Right lung (tissue), 5 donors: ENCODE measurements around the gene FBXO36. TPM values are rescaled to one million over a fixed set of nuclear protein-coding genes. Genes with fewer than 3 reads are reported as not detected.
A peak's percentile ranks its signal among the peaks of the same experiment; 100 is the strongest.
"Not testable (repeated sequence)": the region's sequence is repeated elsewhere in the genome, so short reads cannot be mapped to it uniquely, and the experiment has no call there.

Source experiments
- DNase-seq, 2 donors: peaks; one replicate each; pipeline ENCODE4 v3.0.0-alpha.2; 2013
- polyA plus RNA-seq, 5 donors: library from polyadenylated mRNA; unstranded; fragments of 120-200 nt; gene quantifications; one replicate each; pipeline versions ENCODE4 v1.2.1 to v1.2.3, GENCODE V29; 2013; ENCODE audit warnings: inconsistent platforms in 1 of 5, low replicate concordance in 1 of 5; ENCODE audit not compliant: insufficient read length in 5 of 5, insufficient read depth in 1 of 5

The FBXO36 gene
- polyA plus RNA-seq, 5 donors: 4.9 to 5.9 (median 5.5) TPM

DNA sequence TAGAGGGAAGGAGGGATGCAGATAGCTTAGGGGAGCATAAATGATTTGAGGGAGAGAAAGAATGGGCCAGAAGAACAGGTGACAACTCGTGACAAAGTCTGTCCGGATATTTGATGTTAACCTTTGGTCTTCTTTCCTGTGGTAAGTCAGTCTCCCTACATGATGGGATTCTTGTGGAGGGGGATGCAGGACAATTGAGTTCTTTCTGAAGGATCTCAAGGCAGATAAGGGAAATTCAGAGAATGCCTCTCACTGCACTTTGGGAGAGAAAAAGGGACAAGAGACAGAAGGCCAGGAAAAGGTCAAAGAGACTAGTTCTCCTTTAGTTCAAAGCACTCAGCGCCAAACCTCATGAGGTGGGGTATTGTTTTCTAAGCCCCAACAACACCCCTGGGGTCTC, 34.2 kb downstream of the FBXO36 start:
- no peak for DNase-seq

- DNase-seq: not testable (repeated sequence)
Observed at GRCh38 chr2:229963596-229963995, 41.3 kb downstream of the FBXO36 start.

DNA sequence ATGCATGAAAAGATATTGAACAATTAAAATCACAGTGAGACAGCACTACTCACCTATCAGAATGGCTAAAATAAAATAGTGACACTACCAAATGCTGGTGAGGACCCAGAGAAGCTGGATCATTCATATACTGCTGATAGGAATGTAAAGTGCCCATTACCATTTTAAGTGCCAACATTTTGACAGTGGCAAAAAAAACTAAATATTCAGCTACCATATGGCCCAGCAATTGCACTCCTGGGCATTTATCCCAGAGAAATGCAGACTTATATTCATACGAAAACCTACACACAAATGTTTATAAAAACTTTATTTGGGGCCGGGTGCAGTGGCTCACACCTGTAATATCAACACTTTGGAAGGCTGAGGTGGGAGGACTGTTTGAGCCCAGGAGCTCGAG, 47.6 kb downstream of the FBXO36 start:
- DNase-seq: no peak

- no peak for DNase-seq
Observed at GRCh38 chr2:229970406-229970805, 48.1 kb downstream of the FBXO36 start.

- no peak for DNase-seq
Observed at GRCh38 chr2:229971298-229971790, 49.0 kb downstream of the FBXO36 start.

- DNase-seq: peak; percentile 20 to 34
Observed at GRCh38 chr2:229974266-229974665, 52.0 kb downstream of the FBXO36 start.

- DNase-seq: peak; percentile 58 to 60
Observed at GRCh38 chr2:229980431-229981184, 58.3 kb downstream of the FBXO36 start.

GRCh38 chr2:229993236-229993635, 70.9 kb downstream of the FBXO36 start:
- DNase-seq: no peak

DNA sequence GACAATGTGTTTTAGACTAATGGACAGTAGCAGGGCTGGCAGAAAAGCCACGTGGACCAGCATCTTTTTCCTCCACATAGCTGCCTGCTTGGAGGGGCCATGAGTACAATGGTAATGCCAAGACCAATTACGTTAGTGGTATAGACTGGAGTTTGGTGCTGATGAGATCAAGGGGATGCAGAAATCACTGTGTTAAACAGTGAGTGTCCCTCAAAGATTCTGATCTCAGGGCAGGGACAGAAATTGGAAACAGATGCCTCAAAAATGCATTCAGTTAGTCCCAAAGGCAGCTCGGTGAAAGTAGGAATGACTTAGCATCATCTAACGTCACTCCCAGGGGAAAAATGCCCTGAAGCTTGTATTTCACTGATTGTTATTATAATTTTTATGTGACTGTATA, 74.0 kb downstream of the FBXO36 start:
- no peak for DNase-seq

GRCh38 chr2:229997565-229997964, 75.3 kb downstream of the FBXO36 start:
- no peak for DNase-seq

GRCh38 chr2:230000118-230000841, 78.0 kb downstream of the FBXO36 start:
- DNase-seq: no peak

DNA sequence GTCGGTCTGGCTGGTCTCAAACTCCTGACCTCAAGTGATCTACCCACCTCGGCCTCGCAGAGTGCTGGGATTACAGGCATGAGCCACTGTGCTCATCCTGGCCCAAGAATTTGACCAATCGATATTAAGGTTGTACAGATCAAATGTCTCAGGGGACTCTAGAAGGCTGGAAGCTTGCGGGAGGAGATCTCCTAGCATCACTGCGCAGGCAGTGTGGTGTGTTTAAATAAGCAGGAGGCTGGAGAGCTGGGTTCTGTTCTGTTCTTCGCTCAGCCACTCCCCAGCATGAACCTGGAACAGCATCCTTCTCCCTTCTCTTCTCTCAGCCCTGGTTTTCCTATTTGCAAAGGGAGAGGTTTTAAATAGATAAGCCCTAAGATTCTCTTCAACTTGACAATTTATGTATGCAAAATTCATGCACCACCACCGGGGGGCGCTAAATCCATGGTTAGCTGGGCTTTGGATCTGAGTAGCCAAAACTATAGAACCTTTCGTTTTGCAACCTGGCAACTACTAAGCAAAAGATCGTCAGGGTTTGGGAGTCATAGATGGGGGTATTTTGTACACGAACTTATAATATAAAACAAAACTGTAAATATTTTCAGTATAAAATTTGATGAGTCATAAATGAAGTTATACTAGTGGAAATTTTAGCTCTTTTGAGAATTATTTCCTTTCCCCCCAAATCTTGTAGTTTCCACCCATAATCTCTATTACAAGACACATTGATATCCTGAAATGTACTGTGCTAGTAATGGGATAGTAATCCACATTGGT, 85.8 kb downstream of the FBXO36 start:
- DNase-seq: peak; percentile 42 to 58

GRCh38 chr2:230008708-230009066, 86.4 kb downstream of the FBXO36 start:
- peak in 1 of 2 donors; percentile 1 for DNase-seq

DNA sequence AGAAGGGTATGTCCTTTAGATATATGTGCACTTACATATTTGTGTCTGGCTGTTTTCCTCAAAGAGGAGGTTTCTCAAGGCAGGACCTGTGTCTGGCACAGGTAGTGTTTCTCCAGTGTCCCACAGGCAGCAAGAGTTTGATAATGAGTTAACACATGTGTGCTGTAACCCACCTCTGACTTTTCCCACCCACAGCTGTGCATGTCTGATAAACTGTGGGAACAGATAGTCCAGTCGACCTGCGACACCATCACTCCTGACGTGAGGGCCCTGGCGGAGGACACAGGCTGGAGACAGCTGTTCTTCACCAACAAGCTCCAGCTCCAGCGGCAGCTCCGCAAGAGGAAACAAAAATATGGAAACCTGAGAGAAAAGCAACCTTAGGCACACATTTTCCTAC, 88.2 kb downstream of the FBXO36 start:
- no peak for DNase-seq

- no peak for DNase-seq
Observed at GRCh38 chr2:230011617-230012016, 89.3 kb downstream of the FBXO36 start.

DNA sequence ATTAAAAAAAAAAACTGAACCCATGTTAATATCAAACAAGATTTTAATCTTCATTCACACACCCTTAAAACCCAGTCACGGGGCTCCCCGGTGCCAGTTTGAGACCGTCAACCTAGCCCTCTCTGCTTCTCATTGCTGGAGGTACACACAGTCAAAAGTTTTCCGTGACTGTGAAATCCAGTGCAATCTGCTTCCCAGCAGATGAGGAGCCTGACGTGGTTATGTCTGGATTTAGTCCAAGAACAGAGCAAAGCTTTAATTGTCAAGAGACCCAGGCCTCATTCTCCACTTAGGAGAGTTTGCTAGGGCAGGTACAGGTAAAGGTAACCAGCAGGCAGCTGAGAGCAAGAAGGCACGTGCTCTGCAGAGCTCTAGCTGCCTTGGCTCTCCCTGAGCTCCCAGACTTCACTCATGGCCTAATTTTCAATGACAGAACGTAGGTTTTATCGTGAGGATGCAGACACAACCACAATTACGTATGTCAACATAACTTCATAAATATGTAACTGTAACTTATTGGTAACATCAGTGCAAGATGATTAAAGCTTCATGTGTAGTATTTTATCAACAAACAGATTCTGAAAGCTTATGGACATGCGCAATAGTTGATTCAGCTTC, 90.1 kb downstream of the FBXO36 start:
- no peak for DNase-seq

GRCh38 chr2:230016844-230017243, 94.5 kb downstream of the FBXO36 start:
- DNase-seq: no peak

DNA sequence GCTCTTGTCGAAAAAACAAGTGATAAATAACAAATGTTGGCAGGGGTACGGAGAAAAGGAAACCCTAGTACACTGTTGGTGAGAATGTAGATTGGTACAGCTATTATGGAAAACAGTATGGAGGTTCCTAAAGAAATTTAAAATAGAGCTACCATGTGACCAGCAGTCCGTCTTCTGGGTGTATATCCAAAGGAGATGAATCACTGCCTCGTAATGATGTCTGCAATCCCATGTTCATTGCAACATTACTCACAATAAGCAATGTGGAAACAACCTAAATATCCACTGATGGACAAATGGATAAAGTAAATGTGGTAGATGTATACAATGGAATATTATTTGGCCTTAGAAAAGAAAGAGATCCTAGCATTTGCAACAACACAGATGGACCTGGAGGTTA, 95.8 kb downstream of the FBXO36 start:
- DNase-seq: no peak

DNA sequence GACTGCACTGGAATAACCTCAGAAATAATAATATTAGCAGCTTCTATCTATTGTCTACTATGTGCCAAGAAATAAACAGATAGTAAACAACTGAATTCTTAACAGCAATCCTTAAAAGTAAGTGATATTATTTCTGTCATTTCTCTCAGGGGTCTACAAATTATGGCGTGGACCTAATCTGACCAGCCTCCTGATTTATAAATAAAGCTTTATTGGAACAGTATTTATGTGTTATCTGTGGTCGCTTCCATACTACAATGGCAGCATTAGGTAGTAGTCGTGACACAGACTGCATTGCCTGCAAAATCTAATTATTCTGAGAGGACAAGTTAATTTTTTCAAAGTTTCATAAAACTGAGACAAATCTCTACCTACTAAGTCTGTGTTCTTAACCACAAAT, 97.4 kb downstream of the FBXO36 start:
- no peak for DNase-seq

GRCh38 chr2:230023313-230023712, 101.0 kb downstream of the FBXO36 start:
- no peak for DNase-seq

- no peak for DNase-seq
Observed at GRCh38 chr2:230042195-230042594, 119.9 kb downstream of the FBXO36 start.

DNA sequence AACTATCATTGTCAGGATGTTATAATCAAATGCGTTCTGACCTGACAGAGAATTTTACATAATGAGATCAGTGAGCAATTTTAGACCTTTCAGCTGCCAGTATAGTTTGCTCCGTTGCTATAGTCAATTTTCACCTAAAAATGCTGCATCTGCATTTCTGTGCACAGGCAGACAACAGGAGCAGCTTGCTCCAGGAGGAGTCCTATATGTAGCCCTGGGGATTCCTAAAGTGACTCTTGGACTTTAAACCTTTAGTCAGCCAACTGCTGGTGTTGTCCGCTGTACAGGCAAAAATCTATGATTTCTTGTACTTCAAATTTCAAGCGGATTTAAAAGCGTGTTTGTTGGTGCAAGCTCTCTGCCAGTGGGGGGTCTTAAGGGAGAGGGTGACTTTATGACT, 120.7 kb downstream of the FBXO36 start:
- DNase-seq: no peak
